ENCODE results near the gene WDFY4. TPM values are rescaled to one million over a fixed set of nuclear protein-coding genes. Genes with fewer than 3 reads are reported as not detected.

The WDFY4 gene
- total and polyA plus RNA-seq, 2 of the 13 experiments (the other 11 are each of a cell fraction or from before 2014, with no cell fraction given), result not detected

DNA sequence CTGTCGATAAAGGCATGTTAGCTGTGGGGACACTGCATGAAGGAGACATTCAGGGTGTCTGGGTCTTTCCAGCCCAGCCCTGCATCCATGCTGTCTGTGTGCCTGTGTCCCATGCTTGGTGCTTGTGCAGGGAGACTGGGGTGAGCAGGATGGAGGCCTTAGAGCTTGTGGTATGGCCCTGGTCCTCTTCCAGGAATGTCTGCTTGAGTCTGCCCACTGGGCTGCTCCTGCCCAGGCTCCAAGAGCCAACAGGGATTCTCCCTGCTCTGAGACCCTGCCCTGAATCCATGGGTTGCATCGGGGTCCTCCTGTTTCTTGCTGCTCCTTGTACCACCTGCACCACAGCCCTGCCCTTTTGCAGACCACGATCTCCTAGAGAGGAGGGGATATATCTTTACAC is 48.4 kb upstream of the WDFY4 start:
- H2AFZ ChIP-seq (ENCODE audit: low read length), result no peak overlapping the region
- no TSS peak for BruUV-seq (replicated peaks)
- H3K36me3 ChIP-seq (replicated peaks in 1 of 2; ENCODE audit: control insufficient read depth in 1 of 2, insufficient read depth in 2 of 2, low read length in 2 of 2), result no peaks in the 10 kb centered on the region
- no peak overlapping the region for H3K4me3 ChIP-seq (replicated peaks in 1 of 3; ENCODE audit: insufficient read depth in 1 of 3, low read depth in 2 of 3, low read length in 3 of 3)
- no peak overlapping the region for H3K4me2 ChIP-seq (ENCODE audit: low read depth, low read length)
- no peaks in the 10 kb centered on the region for H3K9me3 ChIP-seq (ENCODE audit: low read length)
- in situ Hi-C loops (cut with HindIII; ENCODE audit: extremely low pct_ligation_motif_present, low pct_unique_long_range_greater_than_20kb), result no loop called here
- 0% methylated on average over 3 of the region's 3 CpGs for WGBS (ENCODE audit: low lambda C conversion rate)
- ATAC-seq, result no peak
- ChIA-PET POLR2A (no interaction called here), CTCF (ENCODE audit: low intra/inter-chr PET ratio, low total read pairs) (no interaction called here)
- H4K20me1 ChIP-seq (ENCODE audit: insufficient read depth, low read length), result no peaks in the 10 kb centered on the region
- H3K27me3 ChIP-seq (ENCODE audit: control insufficient read depth in 1 of 2, insufficient read depth in 2 of 2, low read length in 2 of 2), result peaks cover 2% of the 10 kb centered on the region in 2 experiments; a peak in 1 of 5 replicates
- FAIRE-seq, result no peak
- H3K27ac ChIP-seq (ENCODE audit: extremely low read length, insufficient read depth, low read length), result no peak overlapping the region
- no peak for DNase-seq (ENCODE audit: low spot score)
- H3K79me2 ChIP-seq (ENCODE audit: insufficient read depth, low read length), result no peaks in the 10 kb centered on the region
- TF ChIP-seq, protein P1, sequence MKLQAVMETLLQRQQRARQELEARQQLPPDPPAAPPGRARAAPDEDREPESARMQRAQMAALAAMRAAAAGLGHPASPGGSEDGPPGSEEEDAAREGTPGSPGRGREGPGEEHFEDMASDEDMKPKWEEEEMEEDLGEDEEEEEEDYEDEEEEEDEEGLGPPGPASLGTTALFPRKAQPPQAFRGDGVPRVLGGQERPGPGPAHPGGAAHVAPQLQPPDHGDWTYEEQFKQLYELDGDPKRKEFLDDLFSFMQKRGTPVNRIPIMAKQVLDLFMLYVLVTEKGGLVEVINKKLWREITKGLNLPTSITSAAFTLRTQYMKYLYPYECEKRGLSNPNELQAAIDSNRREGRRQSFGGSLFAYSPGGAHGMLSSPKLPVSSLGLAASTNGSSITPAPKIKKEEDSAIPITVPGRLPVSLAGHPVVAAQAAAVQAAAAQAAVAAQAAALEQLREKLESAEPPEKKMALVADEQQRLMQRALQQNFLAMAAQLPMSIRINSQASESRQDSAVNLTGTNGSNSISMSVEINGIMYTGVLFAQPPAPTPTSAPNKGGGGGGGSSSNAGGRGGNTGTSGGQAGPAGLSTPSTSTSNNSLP (IDR thresholded peaks at IDR 0.05; ENCODE audit: low read depth, low read length), result no peak
- TF ChIP-seq ZNF563 (CRISPR knock-in tag; IDR thresholded peaks at IDR 0.05), result no peak
- no peak for TF ChIP-seq ZKSCAN8 (CRISPR knock-in tag; IDR thresholded peaks at IDR 0.05; ENCODE audit: borderline replicate concordance)
- TF ChIP-seq CCAR2 (optimal IDR thresholded peaks at IDR 0.05; ENCODE audit: low read depth, low read length), result no peak
- TF ChIP-seq, protein P2, sequence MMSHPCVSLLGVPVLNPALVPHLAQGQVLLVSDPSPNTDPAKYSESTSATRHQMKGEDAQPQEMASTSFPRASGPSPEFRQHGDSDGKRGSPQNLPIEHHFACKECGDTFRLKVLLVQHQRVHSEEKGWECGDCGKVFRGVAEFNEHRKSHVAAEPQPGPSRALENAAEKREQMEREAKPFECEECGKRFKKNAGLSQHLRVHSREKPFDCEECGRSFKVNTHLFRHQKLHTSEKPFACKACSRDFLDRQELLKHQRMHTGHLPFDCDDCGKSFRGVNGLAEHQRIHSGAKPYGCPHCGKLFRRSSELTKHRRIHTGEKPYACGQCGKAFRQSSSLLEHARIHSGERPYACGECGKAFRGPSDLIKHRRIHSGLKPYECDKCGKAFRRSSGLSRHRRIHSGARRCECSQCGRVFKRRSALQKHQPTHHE (CRISPR knock-in tag; IDR thresholded peaks at IDR 0.05; ENCODE audit: borderline replicate concordance), result no peak
- no peak for TF ChIP-seq GLI4 (CRISPR knock-in tag; IDR thresholded peaks at IDR 0.05; ENCODE audit: borderline replicate concordance)
- TF ChIP-seq ZNF446 (CRISPR knock-in tag; IDR thresholded peaks at IDR 0.05), result no peak
- TF ChIP-seq, protein P3, sequence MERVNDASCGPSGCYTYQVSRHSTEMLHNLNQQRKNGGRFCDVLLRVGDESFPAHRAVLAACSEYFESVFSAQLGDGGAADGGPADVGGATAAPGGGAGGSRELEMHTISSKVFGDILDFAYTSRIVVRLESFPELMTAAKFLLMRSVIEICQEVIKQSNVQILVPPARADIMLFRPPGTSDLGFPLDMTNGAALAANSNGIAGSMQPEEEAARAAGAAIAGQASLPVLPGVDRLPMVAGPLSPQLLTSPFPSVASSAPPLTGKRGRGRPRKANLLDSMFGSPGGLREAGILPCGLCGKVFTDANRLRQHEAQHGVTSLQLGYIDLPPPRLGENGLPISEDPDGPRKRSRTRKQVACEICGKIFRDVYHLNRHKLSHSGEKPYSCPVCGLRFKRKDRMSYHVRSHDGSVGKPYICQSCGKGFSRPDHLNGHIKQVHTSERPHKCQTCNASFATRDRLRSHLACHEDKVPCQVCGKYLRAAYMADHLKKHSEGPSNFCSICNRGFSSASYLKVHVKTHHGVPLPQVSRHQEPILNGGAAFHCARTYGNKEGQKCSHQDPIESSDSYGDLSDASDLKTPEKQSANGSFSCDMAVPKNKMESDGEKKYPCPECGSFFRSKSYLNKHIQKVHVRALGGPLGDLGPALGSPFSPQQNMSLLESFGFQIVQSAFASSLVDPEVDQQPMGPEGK (CRISPR knock-in tag; IDR thresholded peaks at IDR 0.05), result no peak
- TF ChIP-seq ZNF431 (CRISPR knock-in tag; IDR thresholded peaks at IDR 0.05; ENCODE audit: borderline replicate concordance, low read depth), result no peak
- H3K4me1 ChIP-seq (ENCODE audit: insufficient read depth, low read length), result no peaks in the 10 kb centered on the region
- H3K9ac ChIP-seq (ENCODE audit: insufficient read depth, low read depth, low read length), result no peak overlapping the region
- intact Hi-C loops (cut with micrococcal nuclease; ENCODE audit: unreplicated experiment), result no loop called here

All from HepG2 (cell line).